Peyer's patch (tissue), 4 donors: ENCODE measurements around the gene PRR18.

Source experiments
- CTCF ChIP-seq, 6 experiments: fragments of 450-650 bp in 4 of 6; fragments of 200-600 bp in 2 of 6; sonication (generic) in 1 of 6; IDR thresholded peaks; one replicate each; pipeline ENCODE4 v1.5.1; 2017 to 2019; ENCODE audit warnings: antibody characterized with exemption in 6 of 6, mild to moderate bottlenecking in 3 of 6, moderate library complexity in 1 of 6
- POLR2A ChIP-seq, 2 donors: fragments of 450-650 bp; IDR thresholded peaks; one replicate each; pipeline ENCODE4 v1.5.1; 2017; ENCODE audit warnings: antibody characterized with exemption in 2 of 2, mild to moderate bottlenecking in 2 of 2, moderate library complexity in 2 of 2

GRCh38 chr6:166354965-166355364 lies 46.8 kb upstream of the PRR18 start:
- no peak for TF ChIP-seq CTCF (IDR thresholded peaks at IDR 0.05)
- no peak for TF ChIP-seq POLR2A (IDR thresholded peaks at IDR 0.05)
